ENCODE measurements around the gene ELFN2. TPM values are rescaled to one million over a fixed set of nuclear protein-coding genes. Genes with fewer than 3 reads are reported as not detected.

ELFN2 gene
- total and polyA plus RNA-seq, 2 donors (not counting 3 experiments of a cell fraction or from before 2014, with no cell fraction given), result 0.41 to 1.3 TPM

- ChIA-PET POLR2A (interaction anchor here (1.0 to 1.2 kb wide), 2 partner anchors 24 to 26 kb away, joined by 4 to 6 read pairs; no protein-coding TSS in a partner anchor), CTCF (interaction anchor here (0.7 to 5.8 kb wide), 21 partner anchors 11 to 211 kb away, joined by 3 to 168 read pairs (median 4); partner anchors contain the start of gene MFNG)
- H3K4me2 ChIP-seq (ENCODE audit: insufficient read depth, low read length), result peak overlapping the region; percentile 82
- peak overlapping the region; percentile 42 for H2AFZ ChIP-seq (ENCODE audit: low read depth, low read length)
- TF ChIP-seq MAX (IDR thresholded peaks at IDR 0.05; ENCODE audit: insufficient read depth, insufficient read length), result peak; percentile 84
- TF ChIP-seq POLR2A (IDR thresholded peaks at IDR 0.05; ENCODE audit: low read depth, low read length), result no peak
- peak; percentile 68 for TF ChIP-seq MYC (IDR thresholded peaks at IDR 0.05; ENCODE audit: low read depth, low read length)
- peak; percentile 84 for TF ChIP-seq GATA2 (IDR thresholded peaks at IDR 0.05; ENCODE audit: insufficient read depth, insufficient read length, low read depth, low read length)
- TF ChIP-seq POLR2AphosphoS5 (IDR thresholded peaks at IDR 0.05; ENCODE audit: insufficient read depth, low read depth, low read length), result peak; percentile 80
- TF ChIP-seq JUN (IDR thresholded peaks at IDR 0.05; ENCODE audit: borderline replicate concordance, insufficient read depth, insufficient read length, low read depth), result peak; percentile 88
- TF ChIP-seq EZH2 (IDR thresholded peaks at IDR 0.05; ENCODE audit: borderline replicate concordance, low read depth, low read length, severe bottlenecking), result no peak
- TF ChIP-seq CTCF (IDR thresholded peaks at IDR 0.05; ENCODE audit: extremely low read depth in 1 of 2, insufficient read depth in 1 of 2, low read depth in 1 of 2, low read length in 2 of 2), result no peak
- peak; percentile 96 for TF ChIP-seq FOS (IDR thresholded peaks at IDR 0.05; ENCODE audit: borderline replicate concordance, insufficient read depth, low read length)
- H3K9me3 ChIP-seq (replicated peaks; ENCODE audit: control insufficient read depth, insufficient read depth, low read length), result no peaks in the 10 kb centered on the region
- peaks cover 24% of the 10 kb centered on the region for H3K4me1 ChIP-seq (ENCODE audit: control insufficient read depth, extremely low read depth, insufficient read depth, low read length)
- dilution Hi-C loops (cut with MboI; ENCODE audit: extremely low pct_ligation_motif_present, low sequenced_read_pairs) (no loop called here), intact Hi-C loops (cut with micrococcal nuclease) (loop anchor here (1.0 kb wide), 3 partner anchors 23 to 256 kb away; no protein-coding TSS in a partner anchor)
- peak; percentile 93 for FAIRE-seq
- TSS peak; percentile 86 for BruUV-seq (replicated peaks)
- DNase-seq (ENCODE audit: low read depth, low spot score), result peak; percentile 84
- no peaks in the 10 kb centered on the region for H4K20me1 ChIP-seq (replicated peaks; ENCODE audit: control insufficient read depth, extremely low read depth, insufficient read depth, low read length)
- no peaks in the 10 kb centered on the region for H3K9me1 ChIP-seq (replicated peaks; ENCODE audit: control insufficient read depth, extremely low read depth, insufficient read depth, low read length)
- peak overlapping the region in 1 of 3 experiments; percentile 7 for H3K4me3 ChIP-seq (replicated peaks in 1 of 3; ENCODE audit: insufficient read depth in 1 of 3, low read depth in 1 of 3, low read length in 3 of 3)
- H3K79me2 ChIP-seq (ENCODE audit: control insufficient read depth, insufficient read depth, low read length), result no peaks in the 10 kb centered on the region
- H3K36me3 ChIP-seq (ENCODE audit: control insufficient read depth in 2 of 2, extremely low read depth in 1 of 2, insufficient read depth in 2 of 2, low read length in 2 of 2), result no peaks in the 10 kb centered on the region
- H3K27ac ChIP-seq (ENCODE audit: insufficient read depth, low read depth, low read length), result peak overlapping the region; percentile 99
- H3K9ac ChIP-seq (replicated peaks; ENCODE audit: extremely low read depth, insufficient read depth, low read length), result peak overlapping the region; percentile 76
- H3K27me3 ChIP-seq (ENCODE audit: control insufficient read depth in 2 of 2, insufficient read depth in 2 of 2, low read length in 2 of 2), result no peaks in the 10 kb centered on the region
Measured at GRCh38 chr22:37454857-37455686, 27.8 kb upstream of the ELFN2 start.

Data from endothelial cell of umbilical vein (primary cell).